LNCaP clone FGC (cell line): ENCODE results near the gene RAB4A.

Experiments used
- DNase-seq: peaks from one replicate; pipeline ENCODE4 v3.0.0-alpha.2; 2011; ENCODE audit warnings: low read depth
- H3K4me3 ChIP-seq: 2 replicates; pipeline ENCODE4 v1.5.1; 2011; ENCODE audit warnings: mild to moderate bottlenecking, low read depth, low read length, control low read depth
- CTCF ChIP-seq: IDR thresholded peaks from 2 replicates; pipeline ENCODE4 v1.5.1; 2012; ENCODE audit warnings: mild to moderate bottlenecking; ENCODE audit not compliant: control insufficient read depth, insufficient read depth; ENCODE audit errors: extremely low read depth

The RAB4A gene

GRCh38 chr1:229296541-229296941 is 25.6 kb downstream of the RAB4A start:
- no peak for DNase-seq
- no peak overlapping the region for H3K4me3 ChIP-seq
- TF ChIP-seq CTCF, result no peak

GRCh38 chr1:229297746-229298145 is 26.8 kb downstream of the RAB4A start:
- H3K4me3 ChIP-seq, result no peak overlapping the region
- DNase-seq, result no peak
- TF ChIP-seq CTCF, result no peak

GRCh38 chr1:229298420-229298819 is 27.5 kb downstream of the RAB4A start:
- H3K4me3 ChIP-seq, result no peak overlapping the region
- no peak for DNase-seq
- TF ChIP-seq CTCF, result no peak

- no peak for TF ChIP-seq CTCF
- no peak for DNase-seq
- H3K4me3 ChIP-seq, result no peak overlapping the region
Observed at GRCh38 chr1:229298887-229299503, 28.1 kb downstream of the RAB4A start.

GRCh38 chr1:229300099-229300757 is 29.3 kb downstream of the RAB4A start:
- DNase-seq, result no peak
- H3K4me3 ChIP-seq, result no peak overlapping the region
- no peak for TF ChIP-seq CTCF

GRCh38 chr1:229302740-229303139 is 31.8 kb downstream of the RAB4A start:
- DNase-seq, result no peak
- TF ChIP-seq CTCF, result no peak
- H3K4me3 ChIP-seq, result no peak overlapping the region

GRCh38 chr1:229303855-229304254 is 32.9 kb downstream of the RAB4A start:
- no peak overlapping the region for H3K4me3 ChIP-seq
- no peak for TF ChIP-seq CTCF
- DNase-seq, result no peak
